A673 (cell line): ENCODE measurements around the gene TRAF5.

Experiments used
- EZH2 ChIP-seq: fragments of 200-600 bp; sonication (generic); IDR thresholded peaks from 2 replicates; pipeline ENCODE4 v1.6.1; 2017; ENCODE audit warnings: borderline replicate concordance, low read depth, mild to moderate bottlenecking, mixed read lengths, antibody characterized with exemption, low read length; ENCODE audit not compliant: poor library complexity, severe bottlenecking
- TF ChIP-seq, protein P1 (sequence below): fragments of 300-800, 200-600 bp; sonication (generic); conservative IDR thresholded peaks from 2 replicates; pipeline ENCODE4 v1.5.1; 2017; ENCODE audit warnings: low read depth, mild to moderate bottlenecking, antibody characterized with exemption, low read length, moderate library complexity, mixed read lengths

DNA sequence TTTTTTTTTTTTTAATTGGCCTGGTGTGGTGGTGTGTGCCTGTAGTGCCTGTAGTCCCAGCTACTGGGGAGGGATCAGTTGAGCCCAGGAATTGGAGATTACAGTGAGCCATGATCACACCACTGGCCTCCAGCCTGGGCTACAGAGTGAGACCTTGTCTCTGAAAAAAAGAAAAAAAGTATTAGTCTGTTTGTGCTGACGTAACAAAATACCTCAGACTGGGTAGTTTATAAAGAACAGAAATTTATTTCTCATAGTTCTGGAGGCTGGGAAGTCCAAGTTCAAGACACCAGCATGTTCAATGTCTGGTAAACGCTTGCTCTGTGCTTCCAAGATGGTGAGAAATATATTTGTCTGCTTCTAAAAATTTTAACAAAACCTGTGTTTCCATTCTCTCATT lies 25.8 kb downstream of the TRAF5 start:
- TF ChIP-seq, protein P1, sequence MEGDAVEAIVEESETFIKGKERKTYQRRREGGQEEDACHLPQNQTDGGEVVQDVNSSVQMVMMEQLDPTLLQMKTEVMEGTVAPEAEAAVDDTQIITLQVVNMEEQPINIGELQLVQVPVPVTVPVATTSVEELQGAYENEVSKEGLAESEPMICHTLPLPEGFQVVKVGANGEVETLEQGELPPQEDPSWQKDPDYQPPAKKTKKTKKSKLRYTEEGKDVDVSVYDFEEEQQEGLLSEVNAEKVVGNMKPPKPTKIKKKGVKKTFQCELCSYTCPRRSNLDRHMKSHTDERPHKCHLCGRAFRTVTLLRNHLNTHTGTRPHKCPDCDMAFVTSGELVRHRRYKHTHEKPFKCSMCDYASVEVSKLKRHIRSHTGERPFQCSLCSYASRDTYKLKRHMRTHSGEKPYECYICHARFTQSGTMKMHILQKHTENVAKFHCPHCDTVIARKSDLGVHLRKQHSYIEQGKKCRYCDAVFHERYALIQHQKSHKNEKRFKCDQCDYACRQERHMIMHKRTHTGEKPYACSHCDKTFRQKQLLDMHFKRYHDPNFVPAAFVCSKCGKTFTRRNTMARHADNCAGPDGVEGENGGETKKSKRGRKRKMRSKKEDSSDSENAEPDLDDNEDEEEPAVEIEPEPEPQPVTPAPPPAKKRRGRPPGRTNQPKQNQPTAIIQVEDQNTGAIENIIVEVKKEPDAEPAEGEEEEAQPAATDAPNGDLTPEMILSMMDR = no peak
- TF ChIP-seq EZH2 = no peak
